Endothelial cell of hepatic sinusoid (primary cell): ENCODE results near the gene PVALB.
"Not testable (repeated sequence)": the region's sequence is repeated elsewhere in the genome, so short reads cannot be mapped to it uniquely, and the experiment has no call there.

ENCODE experiments used
- in situ Hi-C: cut with HindIII; loops from 2 replicates; pipeline ENCODE4 v1.10.0; 2017; ENCODE audit warnings: low sequenced_read_pairs

PVALB gene

GRCh38 chr22:36761553-36762240 is 55.1 kb downstream of the PVALB start:
- in situ Hi-C loops = no loop called here

DNA sequence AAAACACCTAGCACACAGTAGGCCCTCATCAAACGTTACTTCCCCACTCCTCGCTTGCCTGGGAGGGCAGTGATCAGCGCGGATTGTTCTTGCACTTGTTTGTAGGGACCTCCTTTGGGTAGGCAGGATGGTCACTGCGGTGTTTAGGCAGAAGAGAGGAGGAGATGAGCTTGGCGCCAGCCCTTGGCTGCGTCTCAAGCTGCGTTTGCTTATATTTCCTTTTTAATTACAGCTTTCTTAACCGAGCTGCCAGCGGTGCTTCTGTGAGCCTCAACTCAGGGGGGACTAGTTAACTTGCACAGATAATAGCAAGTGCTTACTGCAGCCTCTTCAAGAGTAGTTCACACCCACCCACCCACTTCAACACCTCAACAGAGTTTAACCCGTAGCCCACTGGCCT is 56.0 kb downstream of the PVALB start:
- in situ Hi-C loops = no loop called here

DNA sequence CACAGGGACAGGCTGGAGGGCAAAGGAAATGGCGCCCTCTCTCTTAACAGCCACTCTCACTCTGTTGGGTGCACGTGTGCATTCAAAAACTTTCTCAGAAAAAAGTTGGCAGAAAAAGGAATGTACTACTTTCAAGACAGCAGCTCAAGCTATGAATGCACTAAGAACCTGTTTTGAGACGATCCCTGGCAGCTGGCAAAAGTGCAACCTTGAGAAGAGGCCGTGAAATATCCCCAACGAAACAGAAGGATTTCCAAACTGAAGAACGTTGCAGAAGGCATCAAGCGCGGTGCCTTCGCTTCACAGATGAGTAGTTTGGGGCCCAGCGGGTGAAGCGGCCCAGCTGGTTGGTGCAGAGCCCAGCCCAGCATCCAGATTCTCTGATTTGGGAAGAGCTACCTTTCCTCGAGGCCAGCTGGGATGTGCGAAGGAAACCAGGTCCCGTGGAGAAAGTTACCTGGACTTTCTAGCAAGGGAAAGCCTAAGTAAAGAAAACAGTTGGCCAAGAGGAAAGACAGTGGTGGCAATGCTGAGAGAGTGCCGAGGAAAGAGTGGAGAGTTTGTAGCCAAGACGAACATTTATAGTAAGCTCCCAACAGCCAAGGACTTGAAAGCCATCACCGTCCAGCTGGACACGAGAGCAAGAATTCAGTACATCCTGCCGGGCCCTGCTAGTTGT is 57.2 kb downstream of the PVALB start:
- in situ Hi-C loops = no loop called here

DNA sequence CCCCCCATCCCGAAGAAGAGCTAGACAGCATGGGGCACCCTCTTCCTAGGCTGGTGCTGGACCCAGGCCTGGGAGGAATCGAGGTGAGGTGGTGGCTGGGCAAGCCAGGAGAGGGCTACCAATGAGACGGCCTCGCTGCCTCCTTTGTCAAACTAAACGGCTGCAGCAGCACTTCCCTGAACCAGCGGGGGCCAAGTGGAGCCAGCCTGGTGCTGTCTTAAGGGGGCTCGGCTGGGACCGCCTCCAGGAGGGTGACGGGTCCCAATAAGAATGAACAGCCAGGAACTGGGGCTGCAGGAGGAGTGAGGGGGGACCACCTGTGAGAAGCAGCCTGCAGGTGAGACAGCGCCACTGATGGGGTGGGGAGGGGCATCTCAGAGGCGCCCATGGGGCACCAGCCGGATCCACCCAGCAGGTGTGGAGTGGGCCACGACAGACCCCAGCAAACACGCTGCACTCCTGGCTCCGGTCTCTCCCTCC is 58.0 kb downstream of the PVALB start:
- in situ Hi-C loops = no loop called here

GRCh38 chr22:36757668-36758211 is 59.1 kb downstream of the PVALB start:
- in situ Hi-C loops = no loop called here

- in situ Hi-C loops = no loop called here
Measured at GRCh38 chr22:36756746-36757655, 59.8 kb downstream of the PVALB start.

- in situ Hi-C loops = no loop called here
Measured at GRCh38 chr22:36756031-36756430, 60.8 kb downstream of the PVALB start.

DNA sequence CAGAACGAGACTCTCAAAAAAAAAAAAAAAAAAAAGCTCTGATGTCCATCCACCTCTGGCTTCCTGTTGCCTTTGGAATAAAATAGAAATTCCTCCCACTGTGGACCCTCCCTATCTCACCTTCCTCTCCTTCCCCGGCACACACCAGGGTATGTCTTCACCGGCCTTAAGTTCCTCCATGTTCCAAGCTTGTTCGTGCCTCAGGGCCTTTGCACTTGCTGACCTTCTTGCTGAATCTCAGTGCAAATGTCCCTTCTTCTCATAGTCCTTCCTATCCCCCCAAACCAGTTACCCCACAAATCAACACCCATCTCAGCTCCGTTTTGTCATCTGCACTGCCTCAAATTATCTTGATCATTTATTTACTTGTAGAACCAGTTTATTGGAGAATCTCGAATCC is 61.5 kb downstream of the PVALB start:
- in situ Hi-C loops = no loop called here

DNA sequence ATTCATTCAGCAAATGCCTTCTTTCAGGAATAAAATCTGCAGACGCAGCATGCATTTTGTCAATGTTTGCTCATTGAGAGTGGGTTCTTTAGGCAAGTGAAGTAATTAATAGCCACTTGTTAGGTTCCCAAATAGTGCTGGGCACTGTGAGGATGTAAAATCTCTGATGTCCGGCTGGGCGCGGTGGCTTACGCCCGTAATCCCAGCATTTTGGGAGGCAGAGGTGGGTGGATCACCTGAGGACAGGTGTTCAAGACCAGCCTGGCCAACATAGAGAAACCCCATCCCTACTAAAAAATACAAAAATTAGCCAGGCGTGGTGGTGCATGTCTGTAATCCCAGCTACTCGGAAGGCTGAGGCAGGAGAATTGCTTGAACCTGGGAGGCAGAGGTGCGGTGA is 62.0 kb downstream of the PVALB start:
- in situ Hi-C loops = not testable (repeated sequence)

- in situ Hi-C loops = no loop called here
Measured at GRCh38 chr22:36753916-36754315, 62.9 kb downstream of the PVALB start.

GRCh38 chr22:36753120-36753802 is 63.6 kb downstream of the PVALB start:
- in situ Hi-C loops = no loop called here
